ENCODE data around the gene PRELID3B. TPM values are rescaled to one million over a fixed set of nuclear protein-coding genes. Genes with fewer than 3 reads are reported as not detected.

PRELID3B gene
- total RNA-seq, 1 experiment from 2014 or later: 52.6 TPM

GRCh38 chr20:58989196-58989595 lies 53.4 kb downstream of the PRELID3B start:
- no peaks in the 10 kb centered on the region for H3K79me2 ChIP-seq (ENCODE audit: insufficient read depth, low read length)
- WGBS (ENCODE audit: extremely low coverage, insufficient read length, low lambda C conversion rate): no CpG with 5 or more reads among the region's 10 CpGs
- no peak overlapping the region for H3K23ac ChIP-seq (ENCODE audit: insufficient read length, low read depth, low read length)
- no peak overlapping the region for H2BK5ac ChIP-seq (ENCODE audit: insufficient read length, low read length)
- no peak overlapping the region for H2BK20ac ChIP-seq (ENCODE audit: low read depth, low read length, poor library complexity, severe bottlenecking)
- no peak overlapping the region for H3K9ac ChIP-seq (ENCODE audit: extremely low read depth, insufficient read length, low read length)
- H3K27ac ChIP-seq (ENCODE audit: insufficient read length, low read depth, low read length): no peak overlapping the region
- no peak overlapping the region for H2BK15ac ChIP-seq (ENCODE audit: low read depth, low read length)
- Mint-ChIP-seq H3K27ac (no peak overlapping the region), H3K9me3 (no peaks in the 10 kb centered on the region), H3K4me3 (no peak overlapping the region; a peak in 1 of 5 replicates), H3K36me3 (ENCODE audit: insufficient read depth in 1 of 3, low read depth in 3 of 3) (peaks cover 44 to 83% (median 79%) of the 10 kb centered on the region in 3 experiments), H3K27me3 (ENCODE audit: low read depth) (no peaks in the 10 kb centered on the region), H3K4me1 (peaks cover 4% of the 10 kb centered on the region in 2 experiments)
- no peak for DNase-seq
- no peak overlapping the region for H3K18ac ChIP-seq (ENCODE audit: insufficient read length, low read depth, low read length)
- H3K14ac ChIP-seq (ENCODE audit: insufficient read depth, low read length): no peak overlapping the region
- H2BK120ac ChIP-seq (ENCODE audit: low read depth, low read length, poor library complexity, severe bottlenecking): no peak overlapping the region
- H2AFZ ChIP-seq (ENCODE audit: low read length): no peak overlapping the region
- H2BK12ac ChIP-seq (ENCODE audit: insufficient read length, low read depth, low read length): no peak overlapping the region
- H3K4ac ChIP-seq (ENCODE audit: low read depth, low read length): no peak overlapping the region
- H3T11ph ChIP-seq (ENCODE audit: low read length): no peak overlapping the region
- no peaks in the 10 kb centered on the region for H3K9me3 ChIP-seq (ENCODE audit: control insufficient read depth, low read depth, low read length)
- H4K20me1 ChIP-seq (ENCODE audit: control insufficient read depth, insufficient read depth, insufficient read length): no peaks in the 10 kb centered on the region
- H2AK5ac ChIP-seq (ENCODE audit: insufficient read length, low read length): no peak overlapping the region
- peaks cover 4% of the 10 kb centered on the region for H3K79me1 ChIP-seq (ENCODE audit: insufficient read depth, low read depth, low read length, poor library complexity, severe bottlenecking)
- H3K23me2 ChIP-seq (ENCODE audit: insufficient read length, low read depth, low read length, poor library complexity, severe bottlenecking): no peaks in the 10 kb centered on the region
- no peak overlapping the region for H3K4me2 ChIP-seq (ENCODE audit: insufficient read depth, insufficient read length, low read length)
- H4K91ac ChIP-seq (ENCODE audit: insufficient read length, low read depth, low read length): no peak overlapping the region
- no peaks in the 10 kb centered on the region for H3K27me3 ChIP-seq (ENCODE audit: insufficient read depth, low read length)
- no peak overlapping the region for H4K5ac ChIP-seq (ENCODE audit: insufficient read length, low read depth, low read length)
- H3K4me1 ChIP-seq (ENCODE audit: insufficient read depth, low read length): no peaks in the 10 kb centered on the region; the same call in 1 of the 2 replicates
- no peak overlapping the region for H3K56ac ChIP-seq (ENCODE audit: insufficient read length, low read depth, low read length)
- no peak overlapping the region for H4K8ac ChIP-seq (replicated peaks; ENCODE audit: insufficient read length, low read depth, low read length)
- TF ChIP-seq CTCF (conservative IDR thresholded peaks at IDR 0.05): no peak
